Hepatocyte (in vitro differentiated cells): ENCODE data around the gene PANK3. TPM values are rescaled to one million over a fixed set of nuclear protein-coding genes. Genes with fewer than 3 reads are reported as not detected.

Experiments used
- DNase-seq: peaks from one replicate; pipeline ENCODE4 v3.0.0-alpha.2; 2016; ENCODE audit warnings: low spot score
- H2AFZ ChIP-seq: fragments of 200-600 bp; sonication (generic); 2 replicates; pipeline ENCODE4 v1.6.0; 2016; ENCODE audit warnings: antibody characterized with exemption, mild to moderate bottlenecking
- H3K27ac ChIP-seq: fragments of 200-600 bp; sonication (generic); 2 replicates; pipeline ENCODE4 v1.5.1; 2016; ENCODE audit warnings: mild to moderate bottlenecking
- H3K27me3 ChIP-seq: fragments of 200-600 bp; sonication (generic); 2 replicates; pipeline ENCODE4 v1.6.1; 2016
- H3K36me3 ChIP-seq: fragments of 200-600 bp; sonication (generic); replicated peaks from 2 replicates; pipeline ENCODE4 v1.5.1; 2016; ENCODE audit warnings: low read depth; ENCODE audit not compliant: insufficient read depth
- H3K4me1 ChIP-seq: fragments of 200-600 bp; sonication (generic); 2 replicates; pipeline ENCODE4 v1.5.1; 2016; ENCODE audit warnings: mild to moderate bottlenecking, moderate library complexity; ENCODE audit not compliant: insufficient read depth
- H3K4me2 ChIP-seq: fragments of 200-600 bp; sonication (generic); 2 replicates; pipeline ENCODE4 v1.6.0; 2016
- H3K4me3 ChIP-seq: fragments of 200-600 bp; sonication (generic); 2 replicates; pipeline ENCODE4 v1.5.1; 2016; ENCODE audit warnings: mild to moderate bottlenecking
- H3K79me2 ChIP-seq: fragments of 200-600 bp; sonication (generic); 2 replicates; pipeline ENCODE4 v1.6.0; 2017; ENCODE audit warnings: mild to moderate bottlenecking
- H3K9me2 ChIP-seq: fragments of 200-600 bp; sonication (generic); replicated peaks from 2 replicates; pipeline ENCODE4 v1.6.0; 2017; ENCODE audit warnings: mild to moderate bottlenecking; ENCODE audit not compliant: insufficient read depth
- H3K9me3 ChIP-seq: fragments of 200-600 bp; sonication (generic); 2 replicates; pipeline ENCODE4 v1.5.1; 2016; ENCODE audit warnings: low read depth, mild to moderate bottlenecking
- H4K20me1 ChIP-seq: fragments of 200-600 bp; sonication (generic); 2 replicates; pipeline ENCODE4 v1.6.0; 2016; ENCODE audit warnings: mild to moderate bottlenecking; ENCODE audit not compliant: insufficient read depth, poor library complexity, severe bottlenecking
- EZH2 ChIP-seq: fragments of 200-600 bp; sonication (generic); IDR thresholded peaks from 2 replicates; pipeline ENCODE4 v1.6.1; 2016; ENCODE audit warnings: antibody characterized with exemption, mild to moderate bottlenecking, borderline replicate concordance
- EZH2phosphoT487 ChIP-seq: fragments of 200-600 bp; sonication (generic); IDR thresholded peaks from one replicate; pipeline ENCODE4 v1.6.1; 2018; ENCODE audit warnings: antibody characterized with exemption, mild to moderate bottlenecking, low read depth, moderate library complexity; ENCODE audit not compliant: unreplicated experiment, severe bottlenecking
- WGBS: methylation state at CpG from one replicate; pipeline ENCODE4 v1.1.6; 2016; ENCODE audit warnings: low lambda C conversion rate; ENCODE audit errors: missing lambda C conversion rate; 5-methylcytosine and 5-hydroxymethylcytosine counted together
- polyA plus RNA-seq: library from polyadenylated mRNA; unstranded; fragments of >200 nt; fragmentation: Nextera tagmentation; extraction: Ambion mirVana; gene quantifications from 2 replicates; pipeline ENCODE4 v1.2.1, GENCODE V29; 2016
- total RNA-seq: library from RNA; depleted of rRNA; stranded (reverse); fragments of >200 nt; gene quantifications from 2 replicates; pipeline ENCODE4 v1.2.3, GENCODE V29; 2014
- TF ChIP-seq, protein P1 (sequence below): fragments of 200-600 bp; sonication (generic); IDR thresholded peaks from 2 replicates; pipeline ENCODE4 v1.5.1; 2016; ENCODE audit warnings: antibody characterized with exemption, mild to moderate bottlenecking; ENCODE audit not compliant: poor library complexity

Gene PANK3
- total and polyA plus RNA-seq, 2 experiments from 2014 or later: 25.8 to 104 TPM

- Histone ChIP-seq H3K27me3 (no peaks in the 10 kb centered on the region), H3K36me3 (no peaks in the 10 kb centered on the region), H3K4me2 (no peak overlapping the region), H3K4me3 (no peak overlapping the region), H2AFZ (no peak overlapping the region), H3K9me3 (no peaks in the 10 kb centered on the region), H4K20me1 (no peaks in the 10 kb centered on the region), H3K4me1 (peaks cover 7% of the 10 kb centered on the region), H3K27ac (no peak overlapping the region), H3K9me2 (no peaks in the 10 kb centered on the region), H3K79me2 (no peaks in the 10 kb centered on the region)
- no peak for DNase-seq
- TF ChIP-seq, protein P1, sequence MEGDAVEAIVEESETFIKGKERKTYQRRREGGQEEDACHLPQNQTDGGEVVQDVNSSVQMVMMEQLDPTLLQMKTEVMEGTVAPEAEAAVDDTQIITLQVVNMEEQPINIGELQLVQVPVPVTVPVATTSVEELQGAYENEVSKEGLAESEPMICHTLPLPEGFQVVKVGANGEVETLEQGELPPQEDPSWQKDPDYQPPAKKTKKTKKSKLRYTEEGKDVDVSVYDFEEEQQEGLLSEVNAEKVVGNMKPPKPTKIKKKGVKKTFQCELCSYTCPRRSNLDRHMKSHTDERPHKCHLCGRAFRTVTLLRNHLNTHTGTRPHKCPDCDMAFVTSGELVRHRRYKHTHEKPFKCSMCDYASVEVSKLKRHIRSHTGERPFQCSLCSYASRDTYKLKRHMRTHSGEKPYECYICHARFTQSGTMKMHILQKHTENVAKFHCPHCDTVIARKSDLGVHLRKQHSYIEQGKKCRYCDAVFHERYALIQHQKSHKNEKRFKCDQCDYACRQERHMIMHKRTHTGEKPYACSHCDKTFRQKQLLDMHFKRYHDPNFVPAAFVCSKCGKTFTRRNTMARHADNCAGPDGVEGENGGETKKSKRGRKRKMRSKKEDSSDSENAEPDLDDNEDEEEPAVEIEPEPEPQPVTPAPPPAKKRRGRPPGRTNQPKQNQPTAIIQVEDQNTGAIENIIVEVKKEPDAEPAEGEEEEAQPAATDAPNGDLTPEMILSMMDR: no peak
- TF ChIP-seq EZH2 (no peak), EZH2phosphoT487 (no peak)
Observed at GRCh38 chr5:168603746-168604145, 24.6 kb upstream of the PANK3 start.

- Histone ChIP-seq H2AFZ (no peak overlapping the region), H3K27ac (no peak overlapping the region), H3K9me2 (no peaks in the 10 kb centered on the region), H3K4me3 (no peak overlapping the region), H4K20me1 (no peaks in the 10 kb centered on the region), H3K9me3 (no peaks in the 10 kb centered on the region), H3K27me3 (no peaks in the 10 kb centered on the region), H3K36me3 (no peaks in the 10 kb centered on the region), H3K79me2 (no peaks in the 10 kb centered on the region), H3K4me1 (peaks cover 7% of the 10 kb centered on the region), H3K4me2 (no peak overlapping the region)
- no peak for DNase-seq
- no peak for TF ChIP-seq EZH2phosphoT487
- TF ChIP-seq, protein P1: no peak
- no peak for TF ChIP-seq EZH2
Observed at GRCh38 chr5:168602517-168602916, 23.3 kb upstream of the PANK3 start.

DNA sequence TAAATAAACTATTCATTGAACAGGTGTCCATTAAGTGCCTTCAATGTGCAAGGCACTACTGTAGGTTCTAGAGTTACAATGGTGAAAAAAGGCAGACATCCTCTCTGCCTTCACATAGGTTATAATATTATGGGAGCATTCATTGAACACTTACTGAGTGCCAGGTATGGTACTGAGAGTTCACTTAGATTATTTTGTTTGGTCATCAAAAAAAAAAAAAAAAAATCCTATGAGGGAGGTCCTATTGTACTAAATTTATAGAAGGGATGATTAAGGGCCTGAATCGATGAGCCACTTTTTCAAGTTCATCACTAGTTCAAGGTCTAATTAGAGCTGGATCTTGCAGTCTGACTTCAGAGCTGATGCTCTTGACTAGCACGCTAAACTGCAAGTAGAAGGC, 22.8 kb upstream of the PANK3 start:
- H3K4me2 ChIP-seq: no peak overlapping the region
- WGBS: 71% methylated on average over 2 of the region's 2 CpGs

More for the DNA sequence above, 22.8 kb upstream of the PANK3 start:
- no peak overlapping the region for H3K27ac ChIP-seq
- H3K9me3 ChIP-seq: no peaks in the 10 kb centered on the region
- no peaks in the 10 kb centered on the region for H3K27me3 ChIP-seq
- peaks cover 7% of the 10 kb centered on the region for H3K4me1 ChIP-seq
- DNase-seq: no peak
- no peaks in the 10 kb centered on the region for H3K36me3 ChIP-seq
- no peaks in the 10 kb centered on the region for H4K20me1 ChIP-seq
- no peak overlapping the region for H2AFZ ChIP-seq
- H3K79me2 ChIP-seq: no peaks in the 10 kb centered on the region
- H3K4me3 ChIP-seq: no peak overlapping the region
- TF ChIP-seq, protein P1: no peak
- TF ChIP-seq EZH2 (no peak), EZH2phosphoT487 (no peak)
- no peaks in the 10 kb centered on the region for H3K9me2 ChIP-seq
